PFSK-1 (cell line): ENCODE data around the gene TRNP1.

ENCODE experiments used
- POLR2AphosphoS5 ChIP-seq: IDR thresholded peaks from 2 replicates; pipeline ENCODE4 v1.6.1; 2012; ENCODE audit warnings: low read depth, mild to moderate bottlenecking, control low read depth, low read length, moderate library complexity
- REST ChIP-seq, 2 experiments: IDR thresholded peaks; 2 replicates each; pipeline versions ENCODE4 v1.6.1 to v1.8.0; 2011 to 2012; ENCODE audit warnings: low read depth in 2 of 2, low read length in 2 of 2, control low read depth in 1 of 2, inconsistent platforms in 1 of 2, mild to moderate bottlenecking in 1 of 2, moderate library complexity in 1 of 2; ENCODE audit not compliant: insufficient read depth in 1 of 2
- SIN3A ChIP-seq: IDR thresholded peaks from 2 replicates; pipeline ENCODE4 v1.6.1; 2012; ENCODE audit warnings: mild to moderate bottlenecking, low read length, moderate library complexity, borderline replicate concordance; ENCODE audit not compliant: insufficient read depth

- TF ChIP-seq SIN3A (no peak), REST (IDR thresholded peaks at IDR 0.05; ENCODE audit: insufficient read depth in 1 of 2, low read depth in 2 of 2, low read length in 2 of 2) (no peak), POLR2AphosphoS5 (no peak)
These were observed 6.0 kb downstream of the TRNP1 start for GRCh38 chr1:26999440-26999987.
